ENCODE results near the gene TMEM154. TPM values are rescaled to one million over a fixed set of nuclear protein-coding genes. Genes with fewer than 3 reads are reported as not detected.

TMEM154 gene
- total RNA-seq, 1 experiment from 2014 or later = 34.5 TPM

DNA sequence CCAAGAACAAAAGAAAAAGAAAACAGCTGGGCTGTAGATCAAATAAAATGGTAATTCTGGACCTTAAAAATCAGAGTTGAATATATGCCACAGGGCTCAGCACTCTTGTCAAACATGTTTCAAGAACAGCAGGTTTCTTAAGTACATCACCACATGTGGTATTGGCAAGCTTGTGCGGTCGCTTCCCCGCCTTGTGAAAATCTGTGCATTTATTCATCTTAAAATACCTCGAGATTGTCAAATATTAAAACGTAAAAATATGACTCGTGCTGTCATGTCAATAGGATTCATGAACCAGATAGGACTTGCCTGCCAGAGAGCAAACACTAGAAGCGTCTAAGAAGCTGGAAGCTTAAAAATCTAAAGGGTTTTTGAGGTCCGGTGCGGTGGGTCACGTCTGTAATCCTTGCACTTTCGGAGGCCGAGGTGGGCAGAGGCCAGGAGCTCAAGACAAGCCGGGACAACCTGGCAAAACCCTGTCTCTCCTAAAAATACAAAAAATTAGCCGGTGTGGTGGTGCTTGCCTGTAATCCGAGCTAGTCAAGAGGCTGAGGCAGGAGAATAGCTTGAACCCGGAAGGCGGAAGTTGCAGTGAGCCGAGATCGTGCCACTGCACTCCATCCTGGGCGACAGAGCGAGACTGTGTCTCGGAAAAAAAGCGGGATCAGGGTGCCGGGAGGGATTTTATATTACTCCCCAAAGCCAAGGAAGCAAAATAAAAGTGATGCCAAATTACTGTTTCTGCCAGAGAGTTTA, 40.2 kb upstream of the TMEM154 start:
- intact Hi-C loops (cut with micrococcal nuclease; ENCODE audit: unreplicated experiment) = loop anchor here (5.0 kb wide), 1 partner anchor 43 kb away; the partner anchor contains the start of gene TMEM154
- Histone ChIP-seq H3K9me2 (ENCODE audit: insufficient read depth) (no peaks in the 10 kb centered on the region), H3K4me2 (no peak overlapping the region), H3K27ac (no peak overlapping the region), H3F3A (ENCODE audit: insufficient read depth, low read depth) (no peaks in the 10 kb centered on the region), H3K4me1 (replicated peaks; ENCODE audit: insufficient read depth) (no peaks in the 10 kb centered on the region), H2AFZ (no peak overlapping the region), H3K79me2 (ENCODE audit: low read depth) (no peaks in the 10 kb centered on the region), H3K9me3 (ENCODE audit: insufficient read depth, low read depth) (no peaks in the 10 kb centered on the region), H3K4me3 (no peak overlapping the region), H4K20me1 (ENCODE audit: insufficient read depth) (no peaks in the 10 kb centered on the region), H3K27me3 (ENCODE audit: insufficient read depth, low read depth) (no peaks in the 10 kb centered on the region), H3K36me3 (ENCODE audit: low read depth) (no peaks in the 10 kb centered on the region)
- ChIA-PET CTCF (no interaction called here), POLR2A (ENCODE audit: unreplicated experiment) (no interaction called here)
- no TSS peak for BruUV-seq (replicated peaks)
- DNase-seq = no peak
- TF ChIP-seq EZH2 (IDR thresholded peaks at IDR 0.05; ENCODE audit: low read depth) = no peak
- TF ChIP-seq, protein P1, sequence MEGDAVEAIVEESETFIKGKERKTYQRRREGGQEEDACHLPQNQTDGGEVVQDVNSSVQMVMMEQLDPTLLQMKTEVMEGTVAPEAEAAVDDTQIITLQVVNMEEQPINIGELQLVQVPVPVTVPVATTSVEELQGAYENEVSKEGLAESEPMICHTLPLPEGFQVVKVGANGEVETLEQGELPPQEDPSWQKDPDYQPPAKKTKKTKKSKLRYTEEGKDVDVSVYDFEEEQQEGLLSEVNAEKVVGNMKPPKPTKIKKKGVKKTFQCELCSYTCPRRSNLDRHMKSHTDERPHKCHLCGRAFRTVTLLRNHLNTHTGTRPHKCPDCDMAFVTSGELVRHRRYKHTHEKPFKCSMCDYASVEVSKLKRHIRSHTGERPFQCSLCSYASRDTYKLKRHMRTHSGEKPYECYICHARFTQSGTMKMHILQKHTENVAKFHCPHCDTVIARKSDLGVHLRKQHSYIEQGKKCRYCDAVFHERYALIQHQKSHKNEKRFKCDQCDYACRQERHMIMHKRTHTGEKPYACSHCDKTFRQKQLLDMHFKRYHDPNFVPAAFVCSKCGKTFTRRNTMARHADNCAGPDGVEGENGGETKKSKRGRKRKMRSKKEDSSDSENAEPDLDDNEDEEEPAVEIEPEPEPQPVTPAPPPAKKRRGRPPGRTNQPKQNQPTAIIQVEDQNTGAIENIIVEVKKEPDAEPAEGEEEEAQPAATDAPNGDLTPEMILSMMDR (conservative IDR thresholded peaks at IDR 0.05) = no peak

DNA sequence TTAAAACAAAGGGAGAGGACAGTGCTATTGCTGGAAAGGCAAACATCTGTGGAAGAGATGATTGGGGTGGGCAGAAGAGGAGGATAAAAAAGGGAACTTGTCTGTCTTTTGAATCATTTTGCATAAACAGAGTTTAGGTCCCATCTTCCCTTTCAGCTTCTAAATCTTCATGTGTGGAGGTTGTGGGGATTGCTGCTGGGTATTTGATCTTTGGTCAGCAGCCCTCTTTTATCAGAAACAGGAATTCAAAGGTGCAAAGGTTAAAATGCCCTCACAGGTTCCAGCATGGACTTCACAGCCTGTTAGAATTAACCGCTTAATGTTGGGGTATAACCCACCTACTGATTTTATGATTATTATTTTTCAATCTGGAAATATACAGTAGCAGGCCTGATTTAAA, 39.5 kb upstream of the TMEM154 start:
- no peak overlapping the region for H3K4me2 ChIP-seq
- H3K4me1 ChIP-seq (replicated peaks; ENCODE audit: insufficient read depth) = no peaks in the 10 kb centered on the region
- no peaks in the 10 kb centered on the region for H3F3A ChIP-seq (ENCODE audit: insufficient read depth, low read depth)
- H3K9me3 ChIP-seq (ENCODE audit: insufficient read depth, low read depth) = no peaks in the 10 kb centered on the region
- H3K27me3 ChIP-seq (ENCODE audit: insufficient read depth, low read depth) = no peaks in the 10 kb centered on the region
- H4K20me1 ChIP-seq (ENCODE audit: insufficient read depth) = no peaks in the 10 kb centered on the region
- ChIA-PET CTCF (no interaction called here), POLR2A (ENCODE audit: unreplicated experiment) (no interaction called here)
- BruUV-seq (replicated peaks) = no TSS peak
- DNase-seq = no peak
- intact Hi-C loops (cut with micrococcal nuclease; ENCODE audit: unreplicated experiment) = no loop called here
- no peak overlapping the region for H3K4me3 ChIP-seq
- no peak overlapping the region for H3K27ac ChIP-seq
- no peak overlapping the region for H2AFZ ChIP-seq
- no peaks in the 10 kb centered on the region for H3K9me2 ChIP-seq (ENCODE audit: insufficient read depth)
- H3K79me2 ChIP-seq (ENCODE audit: low read depth) = no peaks in the 10 kb centered on the region
- no peaks in the 10 kb centered on the region for H3K36me3 ChIP-seq (ENCODE audit: low read depth)
- TF ChIP-seq EZH2 (IDR thresholded peaks at IDR 0.05; ENCODE audit: low read depth) = no peak
- TF ChIP-seq, protein P1 (conservative IDR thresholded peaks at IDR 0.05) = no peak

DNA sequence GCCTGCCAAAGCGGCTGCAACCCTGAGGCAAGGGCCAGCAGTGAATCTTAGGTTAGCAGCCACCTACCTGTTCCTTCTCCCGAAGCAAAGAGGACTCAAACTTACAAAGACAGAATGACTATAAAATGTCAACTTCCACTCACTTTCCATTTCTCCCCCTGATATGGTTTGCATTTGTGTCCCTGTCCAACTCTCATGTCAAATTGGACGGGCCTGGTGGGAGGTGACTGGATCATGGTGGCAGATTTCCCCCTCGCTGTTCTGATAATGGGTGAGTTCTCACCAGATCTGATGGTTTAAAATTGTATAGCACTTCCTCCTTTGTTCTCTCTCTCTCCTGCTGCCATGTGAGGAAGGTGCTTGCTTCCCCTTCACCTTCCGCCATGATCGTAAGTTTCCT, 35.3 kb upstream of the TMEM154 start:
- ChIA-PET CTCF (no interaction called here), POLR2A (ENCODE audit: unreplicated experiment) (no interaction called here)
- H3K27ac ChIP-seq = no peak overlapping the region

More for the DNA sequence above, 35.3 kb upstream of the TMEM154 start:
- Histone ChIP-seq H3K36me3 (ENCODE audit: low read depth) (no peaks in the 10 kb centered on the region), H3K4me3 (no peak overlapping the region), H3K79me2 (ENCODE audit: low read depth) (no peaks in the 10 kb centered on the region), H3K9me2 (ENCODE audit: insufficient read depth) (no peaks in the 10 kb centered on the region), H3K4me2 (no peak overlapping the region), H3K27me3 (ENCODE audit: insufficient read depth, low read depth) (no peaks in the 10 kb centered on the region), H4K20me1 (ENCODE audit: insufficient read depth) (no peaks in the 10 kb centered on the region), H3K9me3 (ENCODE audit: insufficient read depth, low read depth) (no peaks in the 10 kb centered on the region), H2AFZ (no peak overlapping the region), H3K4me1 (replicated peaks; ENCODE audit: insufficient read depth) (peaks cover 8% of the 10 kb centered on the region), H3F3A (ENCODE audit: insufficient read depth, low read depth) (peaks cover 4% of the 10 kb centered on the region; the same call in 1 of the 2 replicates)
- intact Hi-C loops (cut with micrococcal nuclease; ENCODE audit: unreplicated experiment) = no loop called here
- BruUV-seq (replicated peaks) = no TSS peak
- TF ChIP-seq EZH2 (IDR thresholded peaks at IDR 0.05; ENCODE audit: low read depth) = no peak
- TF ChIP-seq, protein P1 (conservative IDR thresholded peaks at IDR 0.05) = no peak
- no peak for DNase-seq
